ENCODE data around the gene SRRM1.
"Not testable (repeated sequence)": the region's sequence is repeated elsewhere in the genome, so short reads cannot be mapped to it uniquely, and the experiment has no call there.

Gene SRRM1

DNA sequence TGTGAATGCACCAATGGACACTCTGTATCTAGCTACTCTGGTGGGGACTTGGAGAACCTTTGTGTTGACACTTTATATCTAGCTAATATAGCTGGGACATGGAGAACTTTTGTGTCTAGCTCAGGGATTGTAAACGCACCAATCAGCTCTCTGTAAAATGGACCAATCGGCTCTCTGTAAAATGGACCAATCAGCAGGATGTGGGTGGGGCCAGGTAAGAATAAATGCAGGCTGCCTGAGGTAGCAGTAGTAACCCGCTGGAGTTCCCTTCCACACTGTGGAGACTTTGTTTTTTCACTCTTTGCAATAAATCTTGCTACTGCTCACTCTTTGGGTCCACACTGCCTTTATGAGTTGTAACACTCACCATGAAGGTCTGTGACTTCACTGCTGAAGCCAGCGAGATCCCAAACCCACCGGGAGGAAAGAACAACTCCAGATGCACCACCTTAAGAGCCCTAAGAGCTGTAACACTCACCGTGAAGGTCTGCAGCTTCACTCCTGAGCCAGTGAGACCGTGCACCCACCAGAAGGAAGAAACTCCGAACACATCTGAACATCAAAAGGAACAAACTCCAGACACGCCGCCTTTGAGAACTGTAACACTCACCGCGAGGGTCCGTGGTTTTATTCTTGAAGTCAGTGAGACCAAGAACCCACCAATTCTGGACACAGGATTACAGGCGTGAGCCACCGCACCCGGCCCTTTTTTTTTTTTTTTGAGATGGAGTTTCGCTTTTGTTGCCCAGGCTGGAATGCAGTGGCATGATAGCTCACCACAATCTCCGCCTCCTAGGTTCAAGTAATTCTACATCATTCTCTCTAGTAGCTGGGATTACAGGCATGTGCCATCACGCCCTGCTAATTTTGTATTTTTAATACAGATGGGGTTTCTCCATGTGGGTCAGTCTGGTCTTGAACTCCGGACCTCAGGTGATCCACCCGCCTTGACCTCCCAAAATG is 79.3 kb downstream of the SRRM1 start:
- not testable (repeated sequence) for DNase-seq

All from activated CD8-positive, alpha-beta memory T cell treated with anti-CD3 and anti-CD28 coated beads for 24 hours (primary cell).